ENCODE data around the gene GBA2. TPM values are rescaled to one million over a fixed set of nuclear protein-coding genes. Genes with fewer than 3 reads are reported as not detected.

GBA2 gene
- total RNA-seq (2014; rRNA removed; shearing (Covaris generic)) (80.1 and 80.2 TPM in 2 replicates), polyA plus RNA-seq (2016; fragmentation: Nextera tagmentation; extraction: Ambion mirVana) (32.1 and 32.8 TPM in 2 replicates)
- long read RNA-seq, partial matches to known transcripts = 5 of 6 reads
- long read RNA-seq, other reads (novel, unspliced or antisense) = 1 of 6 reads

- peak; percentile 91 for DNase-seq (ENCODE audit: low spot score)
- ATAC-seq = peak; percentile 92
- Histone ChIP-seq H3K27me3 (ENCODE audit: insufficient read depth) (no peaks in the 10 kb centered on the region), H2AFZ (peak within 1 kb of the TSS; percentile 97), H3K9me2 (ENCODE audit: insufficient read depth) (no peaks in the 10 kb centered on the region), H4K20me1 (replicated peaks; ENCODE audit: insufficient read depth) (peaks cover 30% of the 10 kb centered on the region), H3K79me2 (replicated peaks; ENCODE audit: insufficient read depth) (peaks cover 41% of the 10 kb centered on the region), H3K4me2 (peak within 1 kb of the TSS; percentile 99), H3K36me3 (ENCODE audit: insufficient read depth) (peaks cover 13% of the 10 kb centered on the region), H3K4me1 (ENCODE audit: insufficient read depth) (peaks cover 30% of the 10 kb centered on the region), H3K4me3 (peak within 1 kb of the TSS; percentile 100), H3F3A (replicated peaks; ENCODE audit: low read depth) (peaks cover 13% of the 10 kb centered on the region), H3K27ac (ENCODE audit: low read depth) (peak within 1 kb of the TSS; percentile 80; the same call in 1 of the 2 replicates)
- peaks cover 24% of the 10 kb centered on the region for H3K4me1 Mint-ChIP-seq
- H3K27ac Mint-ChIP-seq = peak within 1 kb of the TSS; percentile 93
- peaks cover 7% of the 10 kb centered on the region for H3K27me3 Mint-ChIP-seq (ENCODE audit: insufficient read depth, low read depth, poor library complexity)
- no peaks in the 10 kb centered on the region for H3K9me3 Mint-ChIP-seq
- no peak for TF ChIP-seq REST (IDR thresholded peaks at IDR 0.05; ENCODE audit: unreplicated experiment)
- peak; percentile 80; the same call in 1 of the 2 replicates for TF ChIP-seq POLR2AphosphoS5 (IDR thresholded peaks at IDR 0.05; ENCODE audit: low read depth)
- TF ChIP-seq ETS1 (IDR thresholded peaks at IDR 0.05) = peak; percentile 72
- H3K36me3 Mint-ChIP-seq (ENCODE audit: low read depth) = peaks cover 41% of the 10 kb centered on the region
- peak within 1 kb of the TSS; percentile 93 for H3K4me3 Mint-ChIP-seq
Observed at GRCh38 chr9:35748858-35749514, at the start of gene GBA2, which contains the start of gene RGP1. Gene GBA2 (minus strand): TSS chr9:35749228. CDS start chr9:35748704, 524 bp downstream. Gene RGP1 (plus strand): TSS chr9:35749287. CDS start chr9:35749756, 469 bp downstream.

GRCh38 chr9:35797311-35798109, 48.5 kb upstream of the GBA2 start:
- ATAC-seq = no peak
- H2AFZ ChIP-seq = no peak overlapping the region
- no peak for TF ChIP-seq ZNF331 (CRISPR knock-in tag; IDR thresholded peaks at IDR 0.05; ENCODE audit: low read depth)
- TF ChIP-seq STAT1 (IDR thresholded peaks at IDR 0.05; ENCODE audit: unreplicated experiment) = no peak
- no peak for TF ChIP-seq CREB1 (CRISPR knock-in tag; IDR thresholded peaks at IDR 0.05; ENCODE audit: low read depth)
- no peak for TF ChIP-seq ZNF462 (CRISPR knock-in tag; IDR thresholded peaks at IDR 0.05)

More at GRCh38 chr9:35797311-35798109, 48.5 kb upstream of the GBA2 start:
- Mint-ChIP-seq H3K27me3 (ENCODE audit: insufficient read depth, low read depth, poor library complexity) (peaks cover 8% of the 10 kb centered on the region), H3K27ac (no peak overlapping the region), H3K4me3 (no peak overlapping the region), H3K9me3 (no peaks in the 10 kb centered on the region; the same call in 2 of the 3 replicates), H3K36me3 (ENCODE audit: low read depth) (no peaks in the 10 kb centered on the region; the same call in 2 of the 3 replicates), H3K4me1 (peaks cover 10% of the 10 kb centered on the region; the same call in 2 of the 3 replicates)
- Histone ChIP-seq H3K36me3 (ENCODE audit: insufficient read depth) (no peaks in the 10 kb centered on the region), H3K79me2 (replicated peaks; ENCODE audit: insufficient read depth) (no peaks in the 10 kb centered on the region), H3K4me1 (ENCODE audit: insufficient read depth) (peaks cover 6% of the 10 kb centered on the region; the same call in 1 of the 2 replicates), H3K4me2 (no peak overlapping the region), H3K27me3 (ENCODE audit: insufficient read depth) (no peaks in the 10 kb centered on the region), H3K27ac (ENCODE audit: low read depth) (no peak overlapping the region), H3F3A (replicated peaks; ENCODE audit: low read depth) (0 out of 2 replicates have a peak, but pooled peaks cover 3% of the 10 kb centered on the region), H4K20me1 (replicated peaks; ENCODE audit: insufficient read depth) (no peaks in the 10 kb centered on the region; the same call in 1 of the 2 replicates), H3K9me2 (ENCODE audit: insufficient read depth) (no peaks in the 10 kb centered on the region), H3K4me3 (no peak overlapping the region)
- DNase-seq (ENCODE audit: low spot score) = no peak

Data from GM23338 (cell line).